ENCODE measurements around the gene EFR3B. TPM values are rescaled to one million over a fixed set of nuclear protein-coding genes. Genes with fewer than 3 reads are reported as not detected.

EFR3B gene
- total RNA-seq, 3 donors from 2014 or later = 1.0 to 2.8 (median 1.9) TPM

- ATAC-seq (no peak), DNase-seq (no peak)
- H3K4me1 ChIP-seq (ENCODE audit: low read depth) = peaks cover 3% of the 10 kb centered on the region
- intact Hi-C loops (cut with DNase I, micrococcal nuclease) = no loop called here
- H3K36me3 ChIP-seq (ENCODE audit: low read depth) = no peaks in the 10 kb centered on the region
- TF ChIP-seq, protein P1, sequence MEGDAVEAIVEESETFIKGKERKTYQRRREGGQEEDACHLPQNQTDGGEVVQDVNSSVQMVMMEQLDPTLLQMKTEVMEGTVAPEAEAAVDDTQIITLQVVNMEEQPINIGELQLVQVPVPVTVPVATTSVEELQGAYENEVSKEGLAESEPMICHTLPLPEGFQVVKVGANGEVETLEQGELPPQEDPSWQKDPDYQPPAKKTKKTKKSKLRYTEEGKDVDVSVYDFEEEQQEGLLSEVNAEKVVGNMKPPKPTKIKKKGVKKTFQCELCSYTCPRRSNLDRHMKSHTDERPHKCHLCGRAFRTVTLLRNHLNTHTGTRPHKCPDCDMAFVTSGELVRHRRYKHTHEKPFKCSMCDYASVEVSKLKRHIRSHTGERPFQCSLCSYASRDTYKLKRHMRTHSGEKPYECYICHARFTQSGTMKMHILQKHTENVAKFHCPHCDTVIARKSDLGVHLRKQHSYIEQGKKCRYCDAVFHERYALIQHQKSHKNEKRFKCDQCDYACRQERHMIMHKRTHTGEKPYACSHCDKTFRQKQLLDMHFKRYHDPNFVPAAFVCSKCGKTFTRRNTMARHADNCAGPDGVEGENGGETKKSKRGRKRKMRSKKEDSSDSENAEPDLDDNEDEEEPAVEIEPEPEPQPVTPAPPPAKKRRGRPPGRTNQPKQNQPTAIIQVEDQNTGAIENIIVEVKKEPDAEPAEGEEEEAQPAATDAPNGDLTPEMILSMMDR (IDR thresholded peaks at IDR 0.05) = no peak
- H3K9me3 ChIP-seq = no peaks in the 10 kb centered on the region
- no peak overlapping the region for H3K4me3 ChIP-seq
Measured at GRCh38 chr2:25103287-25103871, 61.5 kb downstream of the EFR3B start.

DNA sequence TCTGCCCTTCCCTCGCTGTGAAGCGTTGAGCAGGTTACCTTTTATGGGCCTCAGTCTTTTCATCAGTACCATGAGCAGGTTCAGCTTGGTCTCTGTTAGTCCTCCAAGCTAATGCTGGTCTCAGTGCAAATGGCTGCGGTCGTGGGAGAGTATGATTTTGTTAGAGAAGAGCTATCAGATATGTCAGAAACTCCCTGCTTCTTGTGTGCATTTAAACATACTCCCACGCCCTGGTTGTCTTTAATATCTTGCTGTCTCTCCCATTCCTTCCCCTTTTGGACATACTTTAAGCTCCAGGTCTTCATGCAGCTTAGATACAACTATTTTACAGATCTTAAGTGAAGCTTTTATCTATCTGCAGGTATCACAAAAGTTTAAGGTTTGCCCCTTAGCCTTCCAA is 62.9 kb downstream of the EFR3B start:
- TF ChIP-seq, protein P1 (IDR thresholded peaks at IDR 0.05) = no peak
- H3K9me3 ChIP-seq = no peaks in the 10 kb centered on the region
- no peaks in the 10 kb centered on the region for H3K36me3 ChIP-seq (ENCODE audit: low read depth)
- peaks cover 3% of the 10 kb centered on the region for H3K4me1 ChIP-seq (ENCODE audit: low read depth)
- no peak overlapping the region for H3K4me3 ChIP-seq
- DNase-seq (no peak), ATAC-seq (no peak)
- intact Hi-C loops (cut with DNase I, micrococcal nuclease) = no loop called here

- peaks cover 3% of the 10 kb centered on the region for H3K4me1 ChIP-seq (ENCODE audit: low read depth)
- no peaks in the 10 kb centered on the region for H3K36me3 ChIP-seq (ENCODE audit: low read depth)
- TF ChIP-seq, protein P1 (IDR thresholded peaks at IDR 0.05) = no peak
- H3K9me3 ChIP-seq = no peaks in the 10 kb centered on the region
- no peak overlapping the region for H3K4me3 ChIP-seq
- DNase-seq = no peak
- intact Hi-C loops (cut with DNase I, micrococcal nuclease) = no loop called here
- peak; percentile 55 for ATAC-seq
Measured at GRCh38 chr2:25105336-25106085, 63.6 kb downstream of the EFR3B start.

- DNase-seq (no peak), ATAC-seq (no peak)
- intact Hi-C loops (cut with DNase I, micrococcal nuclease) = no loop called here
- Histone ChIP-seq H3K4me1 (ENCODE audit: low read depth) (peaks cover 3% of the 10 kb centered on the region), H3K9me3 (no peaks in the 10 kb centered on the region), H3K36me3 (ENCODE audit: low read depth) (no peaks in the 10 kb centered on the region), H3K4me3 (no peak overlapping the region)
- TF ChIP-seq, protein P1 (IDR thresholded peaks at IDR 0.05) = no peak
Measured at GRCh38 chr2:25109822-25110221, 67.9 kb downstream of the EFR3B start.

- ATAC-seq (no peak), DNase-seq (no peak)
- Histone ChIP-seq H3K9me3 (no peaks in the 10 kb centered on the region), H3K4me3 (no peak overlapping the region), H3K36me3 (ENCODE audit: low read depth) (no peaks in the 10 kb centered on the region), H3K4me1 (ENCODE audit: low read depth) (no peaks in the 10 kb centered on the region)
- TF ChIP-seq, protein P1 (IDR thresholded peaks at IDR 0.05) = no peak
- intact Hi-C loops (cut with DNase I, micrococcal nuclease) = no loop called here
Measured at GRCh38 chr2:25112113-25112512, 70.2 kb downstream of the EFR3B start.

All from mucosa of descending colon (tissue), 3 donors.